CD4-positive, alpha-beta T cell treated with Interleukin-15 for 4 hours (primary cell): ENCODE results near the gene HS6ST2.
"Not testable (repeated sequence)": the region's sequence is repeated elsewhere in the genome, so short reads cannot be mapped to it uniquely, and the experiment has no call there.

Experiments
- DNase-seq: peaks from one replicate; pipeline ENCODE4 v3.0.0-alpha.2; 2020; ENCODE audit warnings: low spot score

HS6ST2 gene

GRCh38 chrX:132958091-132958703, at the start of gene HS6ST2:
Gene HS6ST2, minus strand, starts transcription at chrX:132958629.
- no peak for DNase-seq

GRCh38 chrX:133007458-133007857, 49.0 kb upstream of the HS6ST2 start:
- DNase-seq, result no peak

- no peak for DNase-seq
Observed at GRCh38 chrX:133005616-133006015, 47.2 kb upstream of the HS6ST2 start.

- DNase-seq, result no peak
Observed at GRCh38 chrX:133005042-133005441, 46.6 kb upstream of the HS6ST2 start.

- no peak for DNase-seq
Observed at GRCh38 chrX:132999209-132999608, 40.8 kb upstream of the HS6ST2 start.

GRCh38 chrX:132990835-132991234, 32.4 kb upstream of the HS6ST2 start:
- DNase-seq, result no peak

GRCh38 chrX:132986556-132986955, 28.1 kb upstream of the HS6ST2 start:
- no peak for DNase-seq

- DNase-seq, result no peak
Observed at GRCh38 chrX:132984058-132984650, 25.7 kb upstream of the HS6ST2 start.

- DNase-seq, result no peak
Observed at GRCh38 chrX:132983496-132983895, 25.1 kb upstream of the HS6ST2 start.

- DNase-seq, result not testable (repeated sequence)
Observed at GRCh38 chrX:132980035-132980434, 21.6 kb upstream of the HS6ST2 start.

- no peak for DNase-seq
Observed at GRCh38 chrX:132968296-132968949, 10.0 kb upstream of the HS6ST2 start.

GRCh38 chrX:132967049-132967448, 8.6 kb upstream of the HS6ST2 start:
- no peak for DNase-seq

GRCh38 chrX:132965461-132965860, 7.0 kb upstream of the HS6ST2 start:
- no peak for DNase-seq

- no peak for DNase-seq
Observed at GRCh38 chrX:132961511-132961910, 3.1 kb upstream of the HS6ST2 start.

- no peak for DNase-seq
Observed at GRCh38 chrX:132957211-132958090, 978 bp downstream of the HS6ST2 start.

GRCh38 chrX:132956421-132957210, 1.8 kb downstream of the HS6ST2 start:
- DNase-seq, result no peak

- DNase-seq, result no peak
Observed at GRCh38 chrX:132955690-132956089, 2.7 kb downstream of the HS6ST2 start.

- no peak for DNase-seq
Observed at GRCh38 chrX:132954323-132954722, 4.1 kb downstream of the HS6ST2 start.

GRCh38 chrX:132953354-132953753, 5.1 kb downstream of the HS6ST2 start:
- DNase-seq, result no peak

- no peak for DNase-seq
Observed at GRCh38 chrX:132948648-132949260, 9.7 kb downstream of the HS6ST2 start.

GRCh38 chrX:132945055-132945599, 13.3 kb downstream of the HS6ST2 start:
- DNase-seq, result not testable (repeated sequence)
